ENCODE data around the gene MASTL. TPM values are rescaled to one million over a fixed set of nuclear protein-coding genes. Genes with fewer than 3 reads are reported as not detected.
"Not testable (repeated sequence)": the region's sequence is repeated elsewhere in the genome, so short reads cannot be mapped to it uniquely, and the experiment has no call there.

MASTL gene
- polyA plus RNA-seq (ENCODE audit: insufficient read length in 10 of 10): 10 to 100 TPM in 3 of 10 donors, 1 to 10 TPM in 7; 6.6 to 14.1 (median 7.4) TPM
- long read RNA-seq, donor 1, partial matches to known transcripts: 0 of 1 reads
- long read RNA-seq, donor 1, other reads (novel, unspliced or antisense): 0 of 1 reads
- long read RNA-seq, donor 2: 0 reads
- long read RNA-seq, donor 3: 0 reads
- long read RNA-seq, donor 4: 0 reads
- long read RNA-seq, donor 5: 0 reads
- long read RNA-seq, donor 6: 0 reads
- long read RNA-seq, donor 7, partial matches to known transcripts: 0 of 1 reads
- long read RNA-seq, donor 7, other reads (novel, unspliced or antisense): 0 of 1 reads
- long read RNA-seq, donor 8: 0 reads
- long read RNA-seq, donor 9: 0 reads

DNA sequence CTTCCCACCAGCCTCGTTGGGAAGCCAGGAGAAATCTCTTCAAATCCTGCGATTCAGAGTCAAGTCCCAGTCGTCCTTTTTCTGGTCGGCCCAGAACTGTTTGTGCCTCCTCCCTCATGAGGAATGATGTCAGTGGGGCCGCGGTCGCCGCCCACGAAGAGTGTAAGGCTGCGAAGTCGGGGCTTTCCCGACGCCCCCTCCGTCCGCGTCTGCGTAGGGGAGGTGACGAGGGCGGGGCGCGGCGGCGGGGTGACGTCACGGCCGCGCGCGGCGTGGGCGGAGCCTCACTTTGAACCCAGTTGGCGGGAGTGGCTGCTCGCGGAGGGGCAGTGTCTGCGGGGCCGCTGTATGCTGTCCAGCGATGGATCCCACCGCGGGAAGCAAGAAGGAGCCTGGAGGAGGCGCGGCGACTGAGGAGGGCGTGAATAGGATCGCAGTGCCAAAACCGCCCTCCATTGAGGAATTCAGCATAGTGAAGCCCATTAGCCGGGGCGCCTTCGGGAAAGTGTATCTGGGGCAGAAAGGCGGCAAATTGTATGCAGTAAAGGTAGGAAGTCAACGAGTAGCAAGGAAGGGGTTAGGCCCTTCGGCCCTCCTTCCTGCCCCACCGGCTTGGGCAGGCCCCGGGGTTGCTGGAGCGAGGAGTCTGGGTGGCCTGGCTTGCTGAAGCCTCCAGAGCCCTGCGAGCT lies at the start of gene MASTL:
Gene MASTL, plus strand, starts transcription at position 287 of the 689 bp plus-strand sequence. Its CDS starts 75 bp downstream, at position 362.
- peak; percentile 95 to 98 (median 95) for DNase-seq

GRCh38 chr10:27108165-27108564 lies 47.0 kb upstream of the MASTL start:
- no peak for DNase-seq

DNA sequence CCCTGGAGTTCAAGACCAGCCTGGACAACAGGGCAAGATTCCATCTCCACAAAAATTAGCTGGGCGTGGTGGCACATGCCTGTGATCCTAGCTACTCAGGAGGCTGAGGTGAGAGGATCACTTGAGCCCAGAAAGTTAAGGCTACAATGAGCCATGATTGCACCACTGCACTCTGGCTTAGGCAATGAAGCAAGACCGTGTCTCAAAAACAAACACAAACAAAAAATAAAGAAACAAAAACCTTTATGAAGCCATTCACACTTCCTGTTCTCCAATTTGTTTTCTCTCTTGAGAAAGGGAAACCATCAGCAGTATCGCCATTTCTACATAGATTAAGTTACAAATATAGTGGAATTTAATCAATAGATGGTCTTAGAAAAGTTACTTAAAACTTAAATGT lies 20.8 kb upstream of the MASTL start:
- DNase-seq: no peak

- no peak for DNase-seq
These were observed 16.9 kb upstream of the MASTL start for GRCh38 chr10:27138277-27138676.

- no peak for DNase-seq
These were observed 11.5 kb upstream of the MASTL start for GRCh38 chr10:27143686-27144085.

DNA sequence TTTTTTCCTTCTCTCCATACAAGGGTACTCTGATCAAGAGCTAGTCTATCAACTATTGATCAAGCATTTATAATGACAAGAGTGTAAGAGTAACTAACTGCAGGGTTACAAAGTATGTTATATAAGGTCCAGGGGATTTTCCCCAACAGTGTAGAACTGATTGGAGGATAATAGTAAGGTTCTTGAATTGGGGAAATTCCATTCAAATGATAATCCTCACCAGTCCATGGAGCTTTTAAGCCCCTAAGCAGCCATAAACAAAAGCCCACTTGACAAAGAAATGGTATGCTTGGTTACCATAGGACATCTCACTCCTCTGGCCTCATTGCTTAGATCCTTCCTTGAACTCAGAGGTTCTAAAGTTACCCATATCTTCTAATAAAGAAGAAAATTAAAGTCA lies 9.2 kb upstream of the MASTL start:
- DNase-seq: no peak

DNA sequence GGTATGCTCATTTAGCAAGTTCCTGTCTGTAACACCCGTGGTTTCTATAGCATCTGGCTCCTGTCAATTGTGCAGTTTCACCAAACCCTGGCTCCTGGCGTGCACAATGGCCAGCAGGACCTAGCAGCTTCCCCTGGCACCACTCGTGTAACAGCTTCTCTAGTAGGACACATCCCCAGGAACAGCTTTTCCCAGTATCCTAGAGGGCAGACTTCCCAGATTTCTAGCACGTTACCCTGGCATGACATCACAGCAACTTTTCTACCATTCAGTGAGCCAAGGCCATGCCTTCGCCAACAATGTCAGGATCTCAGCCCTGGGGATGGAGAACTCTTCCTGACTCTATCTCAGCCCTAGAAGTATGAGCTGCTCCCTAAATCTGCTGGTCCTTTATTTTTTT lies 7.5 kb upstream of the MASTL start:
- no peak for DNase-seq

GRCh38 chr10:27150261-27150660 lies 4.9 kb upstream of the MASTL start:
- DNase-seq: no peak

DNA sequence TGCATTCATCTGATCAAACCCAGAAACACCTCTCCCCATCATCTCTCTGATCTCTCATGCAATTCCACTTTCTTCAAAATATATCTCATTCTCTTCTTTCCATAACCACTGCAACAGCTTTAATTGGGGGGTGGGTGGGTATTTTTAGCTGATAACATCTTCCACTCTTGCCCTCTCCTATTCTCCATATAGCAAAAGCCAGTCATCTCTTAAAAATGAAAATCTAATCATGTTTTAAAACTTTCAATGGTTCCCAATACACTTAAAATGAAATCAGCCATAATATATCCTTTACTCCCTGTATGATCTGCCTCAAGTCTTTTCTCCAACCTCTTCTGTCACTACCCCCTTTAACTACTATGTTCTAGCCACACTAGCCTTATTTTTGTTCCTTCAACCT lies 2.5 kb upstream of the MASTL start:
- no peak for DNase-seq

- DNase-seq: no peak
These were observed 1.8 kb upstream of the MASTL start for GRCh38 chr10:27153329-27153728.

GRCh38 chr10:27153845-27154193 lies 1.3 kb upstream of the MASTL start:
- no peak for DNase-seq

DNA sequence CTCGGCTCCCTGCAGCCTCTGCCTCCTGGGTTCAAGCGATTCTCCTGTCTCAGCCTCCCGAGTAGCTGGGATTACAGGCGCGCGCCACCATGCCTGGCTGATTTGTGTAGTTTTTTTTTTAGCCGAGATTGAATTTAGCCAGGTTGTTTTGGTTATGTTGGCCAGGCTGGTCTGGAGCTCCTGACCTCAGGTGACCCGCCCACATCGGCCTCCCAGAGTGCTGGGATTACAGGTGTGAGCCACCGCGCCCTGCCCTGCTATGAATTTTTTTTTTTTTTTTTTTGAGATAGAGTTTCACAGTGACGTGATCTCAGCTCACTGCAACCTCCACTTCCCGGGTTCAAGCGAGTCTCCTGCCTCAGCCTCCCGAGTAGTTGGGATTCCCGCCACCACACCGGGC lies 1.4 kb downstream of the MASTL start:
- not testable (repeated sequence) for DNase-seq

- no peak for DNase-seq
These were observed 2.0 kb downstream of the MASTL start for GRCh38 chr10:27157150-27157549.

DNA sequence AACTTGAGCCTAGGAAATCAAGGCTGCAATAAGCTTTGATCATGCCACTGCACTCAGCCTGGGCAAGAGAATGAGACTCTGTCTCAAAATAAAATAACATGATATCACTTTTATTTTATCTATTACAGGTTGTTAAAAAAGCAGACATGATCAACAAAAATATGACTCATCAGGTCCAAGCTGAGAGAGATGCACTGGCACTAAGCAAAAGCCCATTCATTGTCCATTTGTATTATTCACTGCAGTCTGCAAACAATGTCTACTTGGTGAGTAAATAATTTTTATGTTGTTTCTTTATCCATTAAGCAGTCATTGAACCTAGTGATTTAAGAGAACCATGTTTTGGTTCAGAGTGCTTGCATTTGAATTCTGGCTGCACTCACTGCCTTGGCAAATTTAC lies 3.3 kb downstream of the MASTL start:
- no peak for DNase-seq

DNA sequence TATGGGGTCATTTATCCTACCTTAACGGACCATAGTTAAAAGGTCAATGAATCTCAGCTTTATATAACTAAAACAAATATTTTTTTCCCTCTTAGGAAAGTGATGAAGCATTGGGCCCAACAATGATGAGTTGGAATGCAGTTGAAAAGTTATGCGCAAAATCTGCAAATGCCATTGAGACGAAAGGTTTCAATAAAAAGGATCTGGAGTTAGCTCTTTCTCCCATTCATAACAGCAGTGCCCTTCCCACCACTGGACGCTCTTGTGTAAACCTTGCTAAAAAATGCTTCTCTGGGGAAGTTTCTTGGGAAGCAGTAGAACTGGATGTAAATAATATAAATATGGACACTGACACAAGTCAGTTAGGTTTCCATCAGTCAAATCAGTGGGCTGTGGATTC lies 14.7 kb downstream of the MASTL start:
- no peak for DNase-seq

DNA sequence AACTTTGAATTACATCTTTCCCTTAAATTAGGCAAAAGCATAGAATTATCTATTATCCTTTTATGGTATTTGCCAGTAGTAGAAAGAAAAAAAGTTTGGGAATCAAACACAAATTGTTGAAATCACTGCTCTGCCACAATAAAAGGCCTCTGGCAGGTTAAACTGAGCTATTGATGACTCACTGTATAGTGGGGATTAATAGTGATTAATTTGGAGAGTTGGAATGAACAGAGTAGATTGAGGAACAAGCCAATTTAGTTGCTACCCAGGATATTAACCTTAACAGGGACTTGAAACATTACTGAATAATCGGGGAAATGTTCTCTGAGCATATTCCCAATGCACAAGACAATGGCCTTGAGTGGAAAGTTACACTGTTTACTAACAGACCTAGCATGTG lies 33.1 kb downstream of the MASTL start:
- DNase-seq: no peak

- no peak for DNase-seq
These were observed 33.7 kb downstream of the MASTL start for GRCh38 chr10:27188897-27189296.

GRCh38 chr10:27190508-27190907 lies 35.4 kb downstream of the MASTL start:
- DNase-seq: no peak

DNA sequence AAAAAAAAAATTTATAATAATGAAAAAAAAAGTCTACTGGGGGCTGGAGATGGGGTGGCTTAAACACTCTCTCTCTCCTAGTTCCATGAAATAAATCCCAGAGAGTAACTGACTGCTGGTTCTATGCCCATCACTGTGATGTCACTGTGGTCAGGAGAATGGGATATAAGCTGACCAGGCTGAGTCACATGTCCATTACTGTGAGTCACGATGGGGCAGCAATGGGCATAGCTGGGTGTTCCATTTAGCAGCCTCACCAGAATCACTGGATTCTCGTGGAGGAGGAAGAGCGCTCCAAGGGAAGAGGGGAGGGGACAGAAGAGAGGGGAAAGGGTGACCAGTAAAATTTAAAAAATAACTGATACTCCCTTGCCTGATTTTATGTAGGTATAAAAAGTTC lies 37.1 kb downstream of the MASTL start:
- DNase-seq: peak in 1 of 3 donors; percentile 25

GRCh38 chr10:27197980-27198620 lies 42.9 kb downstream of the MASTL start:
- no peak for DNase-seq

DNA sequence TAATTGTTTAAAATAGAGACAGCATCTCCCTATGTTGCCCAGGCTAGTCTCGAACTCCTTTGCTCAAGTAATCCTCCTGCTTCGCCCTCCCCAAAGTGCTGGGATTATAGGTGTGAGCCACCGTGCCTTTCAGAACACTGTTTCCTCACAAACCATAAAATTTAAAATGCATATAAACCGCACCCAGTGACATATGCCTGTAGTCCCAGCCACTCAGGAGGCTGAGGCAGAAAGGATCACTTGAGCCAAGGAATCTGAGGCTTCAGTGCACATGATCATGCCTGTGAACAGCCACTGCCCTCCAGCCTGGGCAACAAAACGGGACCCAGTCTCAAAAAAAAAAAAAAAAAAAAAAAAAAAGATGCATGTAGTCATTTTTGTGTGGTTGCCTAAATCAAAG lies 48.7 kb downstream of the MASTL start:
- no peak for DNase-seq

- no peak for DNase-seq
These were observed 52.2 kb downstream of the MASTL start for GRCh38 chr10:27207350-27207749.

GRCh38 chr10:27223964-27224363 lies 68.8 kb downstream of the MASTL start:
- DNase-seq: peak in 2 of 3 donors; percentile 7 to 21
